GM18868 (cell line): ENCODE data around the gene RNU5D-1.
A peak's percentile ranks its signal among the peaks of the same experiment; 100 is the strongest.
"Not testable (repeated sequence)": the region's sequence is repeated elsewhere in the genome, so short reads cannot be mapped to it uniquely, and the experiment has no call there.

Experiments
- ATAC-seq: cut with Tn5 transposase; IDR thresholded peaks from one replicate; pipeline ENCODE4 v1.9.1; 2021; ENCODE audit warnings: mild to moderate bottlenecking, moderate library complexity; ENCODE audit not compliant: unreplicated experiment

RNU5D-1 gene

GRCh38 chr1:44730741-44731512 is at the start of gene RNU5D-1:
Gene RNU5D-1 (minus strand): TSS chr1:44731170.
- peak; percentile 70 for ATAC-seq

- no peak for ATAC-seq
Observed at GRCh38 chr1:44780583-44781121, 49.7 kb upstream of the RNU5D-1 start.

DNA sequence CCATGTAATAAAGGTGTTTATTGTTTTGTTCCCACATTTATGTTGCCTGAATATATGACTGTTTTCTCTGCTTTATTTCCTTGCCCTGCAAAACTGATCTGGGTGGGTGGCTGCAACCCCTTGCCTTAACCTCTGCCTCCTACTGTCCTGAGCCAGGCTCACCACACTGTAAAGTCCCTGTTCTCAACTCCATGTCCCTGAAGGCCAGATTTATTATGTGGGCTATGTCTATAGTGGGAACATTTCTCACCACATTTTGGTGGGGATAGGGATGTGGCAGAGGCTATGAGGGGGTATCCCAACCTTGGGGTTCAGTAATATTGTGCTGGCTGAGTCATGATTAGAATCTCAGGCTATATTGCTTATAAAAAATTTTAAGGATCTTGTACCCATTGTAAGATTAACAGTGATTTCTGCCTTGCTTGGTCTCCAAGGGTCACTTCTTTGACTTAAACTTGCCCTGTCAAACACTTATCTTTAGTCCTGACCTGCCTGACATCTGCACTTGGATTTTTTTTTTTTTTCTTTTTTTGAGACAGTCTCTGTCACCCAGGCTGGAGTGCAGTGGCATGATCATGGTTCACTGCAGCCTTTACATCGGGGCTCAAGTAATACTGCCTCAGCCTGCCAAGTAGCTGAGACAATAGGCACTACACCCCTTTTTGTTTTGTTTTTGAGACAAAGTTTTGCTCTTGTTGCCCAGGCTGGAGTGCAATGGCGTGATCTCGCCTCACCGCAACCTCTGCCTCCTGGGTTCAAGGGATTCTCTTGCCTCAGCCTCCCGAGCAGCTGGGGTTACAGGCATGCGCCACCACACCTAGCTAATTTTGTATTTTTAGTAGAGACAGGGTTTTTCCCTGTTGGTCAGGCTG is 48.0 kb upstream of the RNU5D-1 start:
- ATAC-seq: no peak

DNA sequence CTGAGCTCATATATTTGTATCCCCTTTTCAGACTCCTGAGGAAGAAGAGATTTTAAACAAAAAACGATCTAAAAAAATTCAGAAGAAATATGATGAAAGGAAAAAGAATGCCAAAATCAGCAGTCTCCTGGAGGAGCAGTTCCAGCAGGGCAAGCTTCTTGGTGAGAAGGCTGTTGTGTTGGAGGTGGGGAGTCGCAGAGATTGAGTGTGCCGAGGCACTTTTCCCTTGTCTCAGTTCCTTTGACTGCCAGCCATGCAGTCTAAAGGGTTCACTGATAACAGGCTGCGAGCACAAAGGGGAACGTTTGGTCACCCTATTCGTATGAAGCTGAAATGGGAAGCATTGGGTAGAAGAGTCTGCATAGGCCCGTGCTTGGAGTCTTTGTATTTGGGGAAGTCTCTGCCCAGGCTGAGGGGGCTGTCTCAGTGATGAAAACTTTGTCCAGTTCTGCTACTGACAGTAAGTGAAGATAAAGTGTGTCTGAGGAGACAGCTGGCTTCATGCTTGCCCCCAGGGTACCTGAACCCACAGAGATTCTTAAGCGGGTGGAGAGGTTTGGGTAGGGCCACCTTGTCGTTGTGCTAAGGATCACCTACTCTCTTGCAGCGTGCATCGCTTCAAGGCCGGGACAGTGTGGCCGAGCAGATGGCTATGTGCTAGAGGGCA is 47.1 kb upstream of the RNU5D-1 start:
- ATAC-seq: no peak

DNA sequence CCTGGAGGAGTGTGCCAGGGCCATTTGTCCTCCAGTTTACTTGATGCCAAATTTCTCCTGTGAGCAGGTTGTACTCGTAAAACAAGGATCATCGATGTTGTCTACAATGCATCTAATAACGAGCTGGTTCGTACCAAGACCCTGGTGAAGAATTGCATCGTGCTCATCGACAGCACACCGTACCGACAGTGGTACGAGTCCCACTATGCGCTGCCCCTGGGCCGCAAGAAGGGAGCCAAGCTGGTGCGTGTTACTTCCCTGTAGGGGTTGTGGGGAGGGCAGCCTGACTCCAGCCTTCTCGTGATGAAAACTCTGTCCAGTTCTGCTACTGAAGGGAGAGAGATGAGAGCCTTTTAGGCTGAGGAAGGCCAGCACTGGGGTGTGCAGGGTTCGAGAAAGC is 46.6 kb upstream of the RNU5D-1 start:
- no peak for ATAC-seq

DNA sequence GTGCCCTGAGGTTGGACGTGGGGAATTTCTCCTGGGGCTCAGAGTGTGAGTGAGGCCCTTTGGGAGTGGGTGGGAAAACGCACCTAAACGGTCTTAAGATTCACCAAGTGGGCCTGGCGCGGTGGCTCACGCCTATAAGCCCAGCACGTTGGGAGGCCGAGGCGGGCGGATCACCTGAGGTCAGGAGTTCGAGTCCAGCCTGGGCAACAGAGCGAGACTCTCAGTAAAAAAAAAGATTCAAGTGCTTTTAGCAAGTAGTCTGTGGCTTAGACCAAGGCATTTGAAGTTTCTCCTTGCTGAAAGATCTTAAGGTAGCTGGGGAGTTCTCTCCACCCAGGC is 45.7 kb upstream of the RNU5D-1 start:
- ATAC-seq: no peak

- ATAC-seq: peak; percentile 8
Observed at GRCh38 chr1:44775930-44776729, 45.2 kb upstream of the RNU5D-1 start.

DNA sequence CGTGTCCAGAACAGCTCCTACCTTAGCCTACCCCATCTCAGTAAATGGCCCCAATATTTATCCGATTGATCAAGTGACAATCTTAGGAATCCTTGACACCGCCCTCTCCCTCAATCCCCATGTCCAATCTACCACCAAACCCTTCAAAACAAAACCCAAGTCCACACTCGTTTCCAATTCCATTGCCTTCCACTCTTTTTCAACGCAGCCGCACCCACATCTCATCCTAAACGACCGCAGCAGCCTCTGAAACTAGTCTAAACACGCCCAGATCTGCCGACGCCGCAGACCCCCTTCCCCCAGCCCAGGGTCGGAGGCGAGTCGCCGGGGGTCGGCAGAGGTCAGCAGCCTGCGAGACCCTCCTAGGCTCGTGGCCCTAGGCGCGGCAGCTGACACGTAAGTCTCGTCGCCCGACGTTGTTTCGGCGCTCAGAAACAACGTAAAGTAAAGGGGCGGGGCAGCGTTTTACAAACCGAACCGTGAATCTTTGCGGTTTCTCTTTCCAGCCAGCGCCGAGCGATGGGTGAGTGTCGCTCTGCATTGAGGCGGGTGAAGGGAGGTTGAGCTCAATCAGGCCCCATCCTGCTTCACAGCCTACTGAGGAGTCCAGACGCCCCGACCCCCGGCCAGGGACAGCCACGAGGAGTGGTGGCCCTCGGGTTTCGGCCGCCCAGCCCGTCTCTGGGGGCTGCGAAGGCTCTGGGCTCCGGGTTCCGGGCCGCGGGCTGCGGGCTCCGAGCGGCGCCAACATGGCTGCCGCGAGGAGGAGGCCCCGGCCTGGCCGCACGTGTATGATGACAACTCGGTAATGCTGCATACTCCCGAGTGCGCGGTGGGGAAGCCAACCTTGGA is 44.3 kb upstream of the RNU5D-1 start, which contains the start of gene RPS8:
Gene RPS8, plus strand, starts transcription at position 463 of the 852 bp plus-strand sequence. Its CDS starts 57 bp downstream, at position 520.
- ATAC-seq: peak; percentile 73

GRCh38 chr1:44766421-44766820 is 35.5 kb upstream of the RNU5D-1 start:
- ATAC-seq: not testable (repeated sequence)

- ATAC-seq: no peak
Observed at GRCh38 chr1:44760876-44761275, 29.9 kb upstream of the RNU5D-1 start.

DNA sequence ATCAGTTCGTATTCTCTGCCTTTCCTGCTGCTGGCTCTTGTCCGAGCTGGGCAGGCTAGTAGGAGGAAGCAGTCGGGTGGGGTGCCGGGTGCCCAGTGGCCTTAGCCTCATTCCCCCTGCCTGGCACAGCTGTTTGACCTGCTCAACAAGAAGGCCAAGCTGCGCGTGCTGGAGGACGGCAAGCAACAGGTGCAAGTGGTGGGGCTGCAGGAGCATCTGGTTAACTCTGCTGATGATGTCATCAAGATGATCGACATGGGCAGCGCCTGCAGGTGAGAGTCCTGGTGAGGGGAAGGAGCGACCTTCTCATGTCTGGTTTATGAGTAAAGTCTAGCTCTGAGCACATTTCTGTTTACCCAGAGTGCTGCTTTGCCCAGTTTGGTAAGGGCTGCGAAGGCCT is 28.1 kb upstream of the RNU5D-1 start:
- no peak for ATAC-seq

DNA sequence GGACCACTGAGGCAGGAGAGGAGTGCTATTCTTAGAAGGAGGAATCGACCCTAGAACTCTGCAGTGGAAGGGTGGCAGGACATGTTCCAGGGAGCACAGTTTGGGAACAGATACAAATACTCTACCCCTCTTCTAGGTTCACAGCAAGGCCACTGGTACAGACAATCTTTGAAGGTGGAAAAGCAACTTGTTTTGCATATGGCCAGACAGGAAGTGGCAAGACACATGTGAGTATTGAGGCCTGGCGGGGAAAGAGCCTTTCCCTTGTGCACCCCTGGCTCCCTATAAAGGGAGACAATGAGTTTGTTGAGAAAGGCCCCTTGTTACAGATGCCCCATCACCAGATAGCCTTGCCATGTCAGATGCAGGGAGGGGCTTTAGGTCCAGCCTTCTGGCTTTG is 26.4 kb upstream of the RNU5D-1 start:
- ATAC-seq: no peak

DNA sequence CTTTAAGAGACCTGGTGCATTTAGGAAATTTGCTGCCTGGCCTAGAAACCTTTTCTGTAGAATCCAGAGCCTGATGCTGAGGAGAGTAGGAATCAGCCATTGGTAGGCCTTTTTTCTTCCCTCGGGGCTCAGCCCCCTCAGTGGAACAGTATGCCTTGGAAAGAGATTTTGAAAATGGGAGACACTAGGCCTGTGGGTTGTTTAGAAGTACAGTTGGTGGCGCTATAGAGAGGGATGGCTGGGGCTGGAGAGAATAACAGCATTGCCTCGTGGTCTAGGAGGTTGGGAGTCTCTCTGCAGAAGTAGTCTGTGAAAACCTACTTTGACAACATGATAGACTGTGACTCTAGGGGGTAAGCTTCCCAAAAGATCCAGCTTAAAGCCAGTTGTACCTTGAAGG is 16.9 kb upstream of the RNU5D-1 start:
- no peak for ATAC-seq

GRCh38 chr1:44743211-44743610 is 12.2 kb upstream of the RNU5D-1 start:
- ATAC-seq: no peak

- no peak for ATAC-seq
Observed at GRCh38 chr1:44740179-44740617, 9.2 kb upstream of the RNU5D-1 start.

GRCh38 chr1:44739307-44740178 is 8.6 kb upstream of the RNU5D-1 start, which contains the start of gene KIF2C:
Gene KIF2C (plus strand): TSS chr1:44739837. CDS start chr1:44739933, 96 bp downstream.
- ATAC-seq: peak; percentile 96

DNA sequence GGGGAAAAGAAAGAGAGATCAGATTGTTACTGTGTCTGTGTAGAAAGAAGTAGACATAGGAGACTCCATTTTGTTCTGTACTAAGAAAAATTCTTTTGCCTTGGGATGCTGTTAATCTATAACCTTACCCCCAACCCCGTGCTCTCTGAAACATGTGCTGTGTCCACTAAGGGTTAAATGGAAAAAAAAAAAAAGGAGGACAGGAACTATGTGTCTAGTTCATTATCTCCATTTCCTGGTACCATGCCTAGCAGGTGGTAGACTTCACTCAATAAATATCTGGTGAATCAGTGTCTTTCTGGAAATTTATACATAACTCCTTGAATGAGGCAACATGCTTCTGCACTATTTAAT is 8.0 kb upstream of the RNU5D-1 start:
- ATAC-seq: not testable (repeated sequence)

GRCh38 chr1:44735992-44736391 is 5.0 kb upstream of the RNU5D-1 start:
- ATAC-seq: no peak
